ENCODE measurements around the gene UBA1.

UBA1 gene

GRCh38 chrX:47190445-47191269 lies 3.0 kb upstream of the UBA1 start:
- DNase-seq, result peak; percentile 71

GRCh38 chrX:47191331-47191730 lies 2.3 kb upstream of the UBA1 start:
- no peak for DNase-seq

GRCh38 chrX:47191806-47192401 lies 1.7 kb upstream of the UBA1 start:
- DNase-seq, result no peak

GRCh38 chrX:47194194-47194787 lies 662 bp downstream of the UBA1 start:
- DNase-seq, result no peak

- DNase-seq, result no peak
These were observed 2.5 kb downstream of the UBA1 start for GRCh38 chrX:47196098-47196497.

- DNase-seq, result no peak
These were observed 3.9 kb downstream of the UBA1 start for GRCh38 chrX:47197526-47197925.

- no peak for DNase-seq
These were observed 4.5 kb downstream of the UBA1 start for GRCh38 chrX:47198026-47198686.

GRCh38 chrX:47198687-47199080 lies 5.1 kb downstream of the UBA1 start:
- DNase-seq, result no peak

- no peak for DNase-seq
These were observed 5.7 kb downstream of the UBA1 start for GRCh38 chrX:47199286-47199685.

- DNase-seq, result no peak
These were observed 6.9 kb downstream of the UBA1 start for GRCh38 chrX:47200385-47201150.

- no peak for DNase-seq
These were observed 7.8 kb downstream of the UBA1 start for GRCh38 chrX:47201345-47201944.

- no peak for DNase-seq
These were observed 8.7 kb downstream of the UBA1 start for GRCh38 chrX:47202316-47202715.

GRCh38 chrX:47202877-47203276 lies 9.2 kb downstream of the UBA1 start:
- DNase-seq, result no peak

GRCh38 chrX:47204970-47205369 lies 11.3 kb downstream of the UBA1 start:
- no peak for DNase-seq

GRCh38 chrX:47206316-47206715 lies 12.7 kb downstream of the UBA1 start:
- DNase-seq, result no peak

- no peak for DNase-seq
These were observed 14.5 kb downstream of the UBA1 start for GRCh38 chrX:47208108-47208507.

- no peak for DNase-seq
These were observed 16.0 kb downstream of the UBA1 start for GRCh38 chrX:47209508-47210238.

- no peak for DNase-seq
These were observed 17.2 kb downstream of the UBA1 start for GRCh38 chrX:47210661-47211425.

- DNase-seq, result no peak
These were observed 19.0 kb downstream of the UBA1 start for GRCh38 chrX:47212381-47213293.
